ENCODE data around the gene POPDC2.
"Not testable (repeated sequence)": the region's sequence is repeated elsewhere in the genome, so short reads cannot be mapped to it uniquely, and the experiment has no call there.

POPDC2 gene

DNA sequence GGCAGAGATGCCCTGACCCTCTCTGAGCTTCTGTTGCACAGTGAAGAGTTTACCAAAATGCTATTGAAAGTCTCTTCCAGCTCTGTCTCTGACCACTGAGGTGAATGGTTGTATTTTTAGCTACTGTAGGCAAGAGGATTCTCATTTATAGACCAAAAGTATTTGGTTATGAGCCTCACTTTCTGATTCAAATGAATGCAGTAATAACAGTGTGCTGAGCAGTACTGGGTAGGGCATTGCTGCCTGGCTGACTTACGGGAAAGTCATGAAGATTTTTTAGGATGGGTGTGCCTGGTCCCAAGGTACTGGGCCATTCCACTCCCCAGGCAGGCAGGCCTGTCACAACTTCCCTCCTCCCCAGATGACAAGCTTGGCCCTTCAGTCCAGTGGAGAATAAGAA is 47.2 kb downstream of the POPDC2 start:
- DNase-seq (ENCODE audit: low read depth in 2 of 2), result no peak

DNA sequence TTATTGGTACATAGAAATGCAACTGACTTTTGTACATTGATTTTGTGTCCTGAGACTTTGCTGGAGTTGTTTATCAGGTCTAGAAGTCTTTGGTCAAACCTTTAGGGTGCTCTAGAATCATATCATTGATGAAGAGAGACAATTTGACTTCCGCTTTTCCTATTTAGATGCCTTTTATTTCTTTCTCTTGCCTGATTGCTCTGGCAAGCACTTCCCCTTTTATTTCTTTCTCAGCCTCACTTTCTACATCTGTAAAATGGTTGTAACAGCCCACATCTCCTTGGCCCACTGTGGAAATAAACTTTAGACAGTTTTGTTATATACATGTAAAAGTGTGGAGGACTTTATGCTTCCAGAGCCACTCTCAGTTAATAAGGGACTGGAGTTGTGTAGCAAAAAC is 48.7 kb downstream of the POPDC2 start:
- no peak for DNase-seq (ENCODE audit: low read depth in 2 of 2)

DNA sequence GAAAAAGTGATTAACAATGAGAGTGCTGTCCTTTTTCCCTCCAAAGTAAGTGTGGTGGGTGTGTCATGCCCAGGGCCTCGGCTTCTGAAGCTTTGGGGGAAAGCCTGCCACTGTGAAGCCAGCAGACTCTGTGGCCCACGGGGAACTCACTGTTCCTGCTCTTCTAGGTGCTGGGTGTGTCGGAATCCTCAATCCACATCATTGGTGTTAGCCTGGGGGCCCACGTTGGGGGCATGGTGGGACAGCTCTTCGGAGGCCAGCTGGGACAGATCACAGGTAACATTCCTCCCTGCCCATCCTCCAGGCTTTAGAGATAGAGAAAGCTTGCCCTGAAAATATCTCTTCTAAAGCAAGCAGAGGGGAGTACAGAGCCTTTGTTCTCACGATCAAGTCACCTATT is 51.1 kb downstream of the POPDC2 start:
- no peak for DNase-seq (ENCODE audit: low read depth in 2 of 2)

DNA sequence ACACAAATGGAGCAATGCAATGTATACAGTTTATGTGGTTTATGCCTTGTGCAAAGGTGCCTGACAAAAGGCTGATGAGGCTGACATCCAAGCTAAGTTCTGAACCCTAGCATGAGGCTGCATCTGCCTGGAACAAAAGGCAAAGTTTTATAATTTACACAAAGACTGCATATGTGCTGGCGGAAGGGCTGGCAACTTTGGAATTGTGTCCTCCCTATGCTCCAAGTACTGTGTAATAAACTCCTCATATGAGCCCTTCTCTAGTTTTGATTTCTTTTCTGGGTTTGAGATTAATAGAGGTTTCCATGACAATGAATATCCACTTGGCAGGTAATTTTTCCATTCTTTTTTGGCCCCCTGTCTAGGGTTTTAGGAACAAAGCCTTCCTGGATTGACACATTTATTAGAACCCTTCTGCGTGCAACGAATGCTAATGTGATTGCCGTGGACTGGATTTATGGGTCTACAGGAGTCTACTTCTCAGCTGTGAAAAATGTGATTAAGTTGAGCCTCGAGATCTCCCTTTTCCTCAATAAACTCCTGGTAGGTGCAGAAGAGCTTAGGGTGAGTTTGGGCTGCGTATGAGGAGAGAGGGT is 51.9 kb downstream of the POPDC2 start:
- no peak for DNase-seq (ENCODE audit: low read depth in 2 of 2)

DNA sequence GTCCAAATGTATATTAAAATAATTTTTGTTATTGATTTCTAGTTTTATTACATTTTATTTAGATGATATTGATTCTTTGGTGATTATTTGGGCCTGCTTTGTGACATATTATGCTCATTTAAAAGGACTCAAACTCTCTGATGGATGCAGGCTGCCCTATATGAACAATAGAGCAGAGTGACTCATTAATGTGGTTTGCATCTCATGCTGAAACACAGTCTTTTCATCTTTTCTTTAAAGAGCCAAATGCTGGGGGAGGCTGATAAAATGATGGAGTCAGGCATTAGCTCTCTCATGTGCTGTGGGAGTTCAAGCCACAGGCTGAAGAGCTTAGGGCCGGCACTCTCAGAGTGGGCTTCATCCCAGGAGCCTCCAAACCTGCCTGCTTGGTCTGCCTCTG is 55.5 kb downstream of the POPDC2 start:
- no peak for DNase-seq (ENCODE audit: low read depth in 2 of 2)

DNA sequence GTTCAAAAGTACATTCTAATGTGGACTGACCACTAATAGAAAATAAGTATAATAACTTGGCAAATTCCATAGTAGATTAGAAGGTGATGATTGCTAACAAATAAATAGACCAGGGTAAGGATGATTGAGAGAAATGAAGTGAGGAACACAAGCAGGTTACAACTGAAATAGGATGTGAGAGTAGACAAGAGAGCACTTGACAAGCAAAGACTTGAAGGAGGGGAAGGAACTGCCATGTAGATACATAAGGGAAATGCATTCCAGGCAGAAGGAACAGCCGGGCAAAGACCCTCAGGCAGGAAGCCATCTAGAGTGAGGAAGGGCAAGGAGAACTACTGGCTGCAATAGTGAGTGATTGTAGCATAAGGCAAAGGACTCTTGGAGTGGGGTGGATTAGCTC is 57.7 kb downstream of the POPDC2 start:
- DNase-seq (ENCODE audit: low read depth in 2 of 2), result no peak

DNA sequence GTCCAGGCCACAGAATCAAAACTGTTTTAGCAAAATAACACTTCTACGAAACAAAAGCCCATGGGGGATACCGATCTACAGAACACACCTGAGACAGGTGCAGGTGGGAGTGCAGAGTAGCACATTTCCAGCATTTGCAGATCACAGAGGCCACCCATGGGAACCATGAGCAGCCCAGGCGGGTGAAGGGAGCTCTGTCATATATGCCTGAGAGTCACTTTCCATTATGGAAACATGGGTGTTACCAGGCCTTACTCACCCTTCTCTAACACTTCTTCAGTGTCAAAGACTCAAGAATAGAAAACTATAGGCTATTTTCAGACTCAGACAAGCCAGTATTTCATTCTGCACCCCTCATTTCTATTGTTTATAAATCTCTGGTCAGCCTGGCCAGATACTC is 59.2 kb downstream of the POPDC2 start:
- DNase-seq (ENCODE audit: low read depth in 2 of 2), result no peak

DNA sequence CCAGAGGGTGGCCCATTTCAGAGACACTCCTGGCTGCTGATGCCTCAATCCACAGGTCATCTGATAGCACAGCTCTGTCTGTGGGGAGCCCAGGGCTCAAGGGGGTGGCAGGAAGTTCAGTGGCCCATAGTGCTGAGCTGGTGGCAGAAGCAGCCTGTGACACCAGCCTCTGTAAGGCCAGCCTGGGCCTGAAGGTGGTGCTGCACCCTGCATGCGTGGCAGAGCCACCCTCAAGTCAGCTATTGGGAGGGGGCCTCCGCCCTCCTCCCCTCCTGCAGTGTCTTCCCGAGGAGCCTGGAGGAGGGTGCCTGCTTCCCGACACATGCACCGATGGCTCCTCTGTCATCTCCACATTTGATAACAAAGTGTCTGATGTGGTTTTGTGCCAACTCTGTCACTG is 59.7 kb downstream of the POPDC2 start:
- no peak for DNase-seq (ENCODE audit: low read depth in 2 of 2)

DNA sequence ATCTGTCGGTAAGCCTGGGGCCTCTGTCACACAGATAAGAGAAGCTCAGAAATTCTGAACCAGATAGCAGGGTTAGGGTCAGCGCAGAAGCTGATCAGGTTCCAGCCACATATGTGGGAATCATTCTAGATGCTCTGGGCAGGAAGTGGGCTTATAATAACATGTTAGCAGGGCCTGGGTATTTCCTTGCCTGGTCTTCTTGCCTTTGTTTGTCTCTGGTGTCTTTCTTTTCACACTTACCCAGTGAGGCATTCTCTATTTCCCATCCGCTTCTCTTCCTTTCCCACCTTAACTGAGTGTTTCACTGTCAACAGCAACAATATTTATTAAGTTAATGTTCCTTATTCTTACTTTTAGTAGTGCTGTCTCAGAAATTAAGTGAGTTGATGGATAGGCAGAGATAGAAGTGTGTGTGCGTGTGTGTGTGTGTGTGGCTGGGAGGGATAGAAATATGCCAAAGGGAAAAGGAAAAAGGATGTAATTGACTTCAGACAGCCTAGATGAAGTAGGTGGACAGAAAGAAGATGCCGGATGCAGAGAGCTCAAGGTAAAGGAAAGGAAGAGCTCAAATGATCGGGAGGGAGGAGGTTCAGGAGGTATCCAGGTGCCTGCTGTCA is 60.7 kb downstream of the POPDC2 start:
- no peak for DNase-seq (ENCODE audit: low read depth in 2 of 2)

DNA sequence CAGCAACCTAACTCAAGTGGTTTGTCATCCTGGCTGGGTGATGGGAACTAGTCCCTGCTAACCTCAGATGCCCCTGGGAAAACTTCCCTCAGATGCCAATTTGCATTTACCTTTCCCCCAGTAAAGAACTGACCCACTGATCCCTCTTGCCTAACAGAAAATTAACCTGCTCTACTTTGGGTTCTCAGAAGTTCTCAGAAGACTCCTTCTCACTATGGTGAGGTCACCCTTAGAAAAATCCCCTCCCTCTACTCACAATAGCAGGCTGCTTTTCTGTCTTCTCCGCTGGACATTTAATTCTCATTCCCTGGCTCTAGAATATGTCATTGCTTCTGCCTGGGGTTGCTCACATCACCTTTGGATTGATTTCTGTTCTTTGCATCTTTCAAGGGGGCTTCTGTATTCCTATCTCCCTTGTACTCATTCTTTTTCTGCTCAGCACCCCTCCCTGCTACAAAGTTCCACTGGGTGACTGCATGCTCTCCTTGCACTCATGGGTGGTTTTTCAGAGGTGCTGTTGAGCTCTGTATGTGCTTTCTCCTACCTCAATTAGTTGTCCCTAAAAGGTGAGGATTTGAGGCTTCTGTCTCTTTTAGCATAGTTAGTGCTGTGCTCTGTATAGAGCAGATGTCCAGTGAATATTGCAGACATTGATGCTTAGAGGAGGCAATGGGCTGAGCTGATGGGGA is 61.8 kb downstream of the POPDC2 start:
- no peak for DNase-seq (ENCODE audit: low read depth in 2 of 2)

DNA sequence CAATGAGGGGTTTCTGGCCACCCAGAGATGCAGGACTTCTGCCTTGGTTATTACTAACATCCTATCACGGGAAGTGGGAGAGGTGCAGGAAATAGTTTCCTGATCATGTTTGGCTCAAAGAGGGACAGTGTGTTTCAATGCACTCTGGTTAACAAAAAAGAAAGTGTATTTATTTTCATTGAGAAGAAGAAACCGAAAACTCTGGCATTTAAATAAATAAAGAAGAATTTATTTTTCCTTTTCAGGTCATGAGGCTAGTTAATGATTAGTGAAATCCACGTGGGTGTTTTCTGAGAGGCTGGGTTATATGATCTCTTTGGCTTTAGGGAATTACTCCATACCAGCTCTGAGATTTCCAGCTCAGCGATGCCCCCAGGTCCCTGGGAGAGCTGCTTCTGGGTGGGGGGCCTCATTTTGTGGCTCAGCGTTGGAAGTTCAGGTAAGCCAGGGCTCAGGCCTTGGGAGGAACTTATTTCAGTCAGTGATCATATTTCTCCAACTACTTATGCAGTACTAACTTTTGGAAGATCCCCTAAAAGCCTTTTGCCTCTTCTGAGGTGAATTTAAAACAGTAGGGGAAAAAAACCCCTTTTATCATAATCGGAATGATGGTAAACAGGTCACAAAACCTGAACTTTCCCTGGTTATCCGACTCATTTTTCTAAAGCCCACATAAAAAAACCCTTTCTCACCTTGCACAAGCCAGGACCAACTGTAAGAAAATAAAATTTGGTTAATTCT is 62.7 kb downstream of the POPDC2 start, which contains the start of gene PLA1A:
PLA1A (plus strand) TSS at position 338 of the 741 bp plus-strand sequence; CDS start at position 367, 29 bp downstream.
- no peak for DNase-seq (ENCODE audit: low read depth in 2 of 2)

- no peak for DNase-seq (ENCODE audit: low read depth in 2 of 2)
Measured at GRCh38 chr3:119596398-119596797, 64.0 kb downstream of the POPDC2 start.

DNA sequence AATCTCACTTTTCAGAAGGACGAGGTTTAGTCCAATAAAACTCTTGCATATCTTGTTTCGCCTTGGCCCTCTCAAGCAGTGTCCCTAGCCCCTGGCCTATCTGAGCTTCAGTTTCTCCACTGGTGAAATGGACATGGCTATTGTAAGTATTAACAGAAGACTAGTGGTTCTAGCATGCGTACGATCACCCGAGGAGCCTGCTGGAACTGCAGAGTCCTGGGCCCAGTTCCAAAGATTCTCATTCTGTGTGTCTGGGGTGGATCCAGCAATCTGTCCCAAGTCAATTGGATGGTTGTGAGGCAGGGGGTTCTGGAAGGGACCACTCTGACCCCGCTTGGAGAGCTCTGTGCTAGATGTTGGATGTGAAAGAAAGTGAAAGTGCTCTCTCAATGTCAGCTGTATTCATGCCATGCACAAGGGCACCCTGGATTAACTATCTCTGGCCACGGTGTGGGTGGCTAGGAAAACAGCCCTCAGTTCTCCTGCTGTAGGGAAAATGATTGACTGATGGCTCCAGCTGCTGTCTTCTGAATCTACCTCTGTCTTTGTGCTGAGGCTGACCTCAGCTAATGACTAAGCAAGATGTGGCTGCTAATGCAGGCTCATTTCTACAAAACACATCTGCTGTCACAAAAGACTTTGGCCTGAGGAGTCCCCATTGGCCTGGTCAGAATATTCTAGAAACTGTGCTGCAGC is 64.6 kb downstream of the POPDC2 start:
- no peak for DNase-seq (ENCODE audit: low read depth in 2 of 2)

GRCh38 chr3:119594929-119595328 is 65.5 kb downstream of the POPDC2 start:
- not testable (repeated sequence) for DNase-seq (ENCODE audit: low read depth in 2 of 2)

DNA sequence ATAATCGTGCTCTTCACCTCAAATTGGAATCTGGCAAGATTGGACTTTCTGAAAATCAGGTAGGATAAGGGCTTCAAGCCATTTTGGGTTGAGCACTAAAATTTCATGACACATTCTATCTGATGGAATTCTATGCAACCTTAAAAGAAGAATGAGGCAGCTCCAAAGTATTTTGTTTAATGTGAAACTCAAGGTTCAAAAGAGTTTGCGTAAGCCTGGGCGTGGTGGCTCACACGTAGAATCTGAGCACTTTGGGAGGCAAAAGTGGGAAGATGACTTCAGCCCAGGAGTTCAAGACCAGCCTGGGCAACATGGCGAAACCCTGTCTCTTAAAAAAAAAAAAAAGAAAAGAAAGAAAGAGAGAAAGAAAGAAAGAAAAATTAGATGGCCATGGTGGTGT is 66.3 kb downstream of the POPDC2 start:
- no peak for DNase-seq (ENCODE audit: low read depth in 2 of 2)

GRCh38 chr3:119592861-119593260 is 67.5 kb downstream of the POPDC2 start:
- DNase-seq (ENCODE audit: low read depth in 2 of 2), result no peak
